K562 (cell line): ENCODE results near the gene PSPC1. TPM values are rescaled to one million over a fixed set of nuclear protein-coding genes. Genes with fewer than 3 reads are reported as not detected.

Source experiments
- ATAC-seq: fragments of 200-7000 bp; cut with Tn5 transposase; 3 replicates; pipeline ENCODE4 v1.9.1; 2020; ENCODE audit warnings: moderate library complexity
- BruUV-seq: library from RNA; stranded (reverse); fragments of 400-500 nt; replicated peaks from 2 replicates; lab custom pipeline; 2021; lab: Mats Ljungman, UMichigan
- CTCF ChIA-PET: fragments of 300-600 bp; formaldehyde crosslinking; extraction: SDS; loops from one replicate; lab custom pipeline; 2021; ENCODE audit warnings: low intra/inter-chr PET ratio; lab: Yijun Ruan, JAX
- POLR2A ChIA-PET: fragments of 300-600, 350-650 bp; sonication (Branson Sonifier 250); formaldehyde crosslinking; extraction: SDS; loops from one replicate; lab custom pipeline; 2021; ENCODE audit warnings: antibody characterized with exemption, inconsistent platforms; lab: Yijun Ruan, JAX
- DNase-seq, 4 experiments: peaks; one replicate each; pipeline versions ENCODE4 v3.0.0 to v3.0.0-alpha.2; 2011 to 2018; ENCODE audit warnings: low spot score in 3 of 4, mixed read lengths in 3 of 4; ENCODE audit errors: extremely low read depth in 1 of 4
- FAIRE-seq: peaks from 2 replicates; lab custom pipeline; 2011; peaks lifted over from hg19 to GRCh38; lab: Jason Lieb, UNC
- H2AFZ ChIP-seq: 2 replicates; pipeline ENCODE4 v1.6.0; 2011; ENCODE audit warnings: low read depth, low read length, control low read depth, inconsistent platforms
- H3K27ac ChIP-seq: fragments of 200-600 bp; 3 replicates; pipeline ENCODE4 v1.8.0; 2011; ENCODE audit warnings: low read depth, mild to moderate bottlenecking, control low read depth, inconsistent platforms, low read length, moderate library complexity, mixed read lengths; ENCODE audit errors: extremely low read depth
- H3K27me3 ChIP-seq, 2 experiments: fragments of 300-600 bp in 1 of 2; 2 replicates in 1 of 2; 3 replicates in 1 of 2; pipeline versions ENCODE4 v1.6.0 to v1.8.0; 2011; ENCODE audit warnings: inconsistent platforms in 2 of 2, low read length in 2 of 2, mild to moderate bottlenecking in 1 of 2, mixed read lengths in 1 of 2, moderate library complexity in 1 of 2; ENCODE audit not compliant: control insufficient read depth in 2 of 2, insufficient read depth in 2 of 2
- H3K36me3 ChIP-seq: fragments of 300-600 bp; 3 replicates; pipeline ENCODE4 v1.8.0; 2011; ENCODE audit warnings: mild to moderate bottlenecking, low read length, inconsistent platforms; ENCODE audit not compliant: control insufficient read depth, insufficient read depth
- H3K4me1 ChIP-seq, 2 experiments: fragments of 200-600 bp in 1 of 2; replicated peaks in 1 of 2; 2 replicates in 1 of 2; 3 replicates in 1 of 2; pipeline versions ENCODE4 v1.5.1 to v1.8.0; 2011; ENCODE audit warnings: inconsistent platforms in 2 of 2, low read length in 2 of 2, mild to moderate bottlenecking in 1 of 2, mixed read lengths in 1 of 2, moderate library complexity in 1 of 2; ENCODE audit not compliant: control insufficient read depth in 2 of 2, insufficient read depth in 2 of 2
- H3K4me2 ChIP-seq: 2 replicates; pipeline ENCODE4 v1.6.1; 2011; ENCODE audit warnings: low read length, control low read depth, inconsistent platforms, mixed read lengths; ENCODE audit not compliant: insufficient read depth
- H3K4me3 ChIP-seq: fragments of 200-600 bp; sonication (generic), shearing (Covaris generic); 2 replicates; pipeline ENCODE4 v1.5.1; 2016; ENCODE audit warnings: control low read depth, inconsistent platforms
- H3K79me2 ChIP-seq: fragments of 200-600 bp; 3 replicates; pipeline ENCODE4 v1.8.0; 2011; ENCODE audit warnings: low read length, inconsistent platforms; ENCODE audit not compliant: control insufficient read depth, insufficient read depth
- H3K9ac ChIP-seq, 2 experiments: 2 replicates each; pipeline versions ENCODE4 v1.6.0 to v1.6.1; 2011; ENCODE audit warnings: low read depth in 2 of 2, low read length in 2 of 2, control low read depth in 1 of 2, inconsistent platforms in 1 of 2, mild to moderate bottlenecking in 1 of 2, mixed read lengths in 1 of 2; ENCODE audit not compliant: insufficient read depth in 1 of 2
- H3K9me1 ChIP-seq: one replicate; pipeline ENCODE4 v1.6.0; 2011; ENCODE audit warnings: inconsistent platforms, mild to moderate bottlenecking, low read length, moderate library complexity; ENCODE audit not compliant: control insufficient read depth, insufficient read depth
- H3K9me3 ChIP-seq: replicated peaks from 2 replicates; pipeline ENCODE4 v1.5.1; 2011; ENCODE audit warnings: low read depth, low read length, inconsistent platforms; ENCODE audit not compliant: control insufficient read depth, insufficient read depth
- H4K20me1 ChIP-seq: replicated peaks from 2 replicates; pipeline ENCODE4 v1.6.1; 2011; ENCODE audit warnings: low read length, inconsistent platforms, mixed read lengths; ENCODE audit not compliant: control insufficient read depth, insufficient read depth
- CBX8 ChIP-seq: fragments of 200-600 bp; sonication (generic); IDR thresholded peaks from 2 replicates; pipeline ENCODE4 v1.6.1; 2012; ENCODE audit warnings: borderline replicate concordance, mixed run types, low read depth, mild to moderate bottlenecking, moderate library complexity, mixed read lengths, low read length, control low read depth, inconsistent platforms; ENCODE audit not compliant: poor library complexity, severe bottlenecking; ENCODE audit errors: extremely low read depth
- MTF1 ChIP-seq: fragments of 250-450 bp; sonication (Bioruptor Pico); IDR thresholded peaks from 2 replicates; pipeline ENCODE4 v1.9.0; 2021; ENCODE audit warnings: moderate library complexity, mild to moderate bottlenecking, inconsistent platforms, borderline replicate concordance
- RERE ChIP-seq: sonication (generic); formaldehyde crosslinking; IDR thresholded peaks from 2 replicates; pipeline ENCODE4 v1.8.0; 2023; ENCODE audit warnings: missing genetic modification reagents, mild to moderate bottlenecking, borderline replicate concordance
- WGBS: fragments of 100-300 bp; shearing (Covaris generic); methylation state at CpG from one replicate; pipeline ENCODE4 v1.1.6; 2016; ENCODE audit warnings: low coverage, mixed read lengths; ENCODE audit not compliant: insufficient coverage; ENCODE audit errors: missing lambda C conversion rate; 5-methylcytosine and 5-hydroxymethylcytosine counted together
- in situ Hi-C: fragments of 300-500 bp; cut with MboI; formaldehyde crosslinking; loops from 4 replicates; pipeline ENCODE4 v1.15.0; 2018; ENCODE audit warnings: inconsistent platforms, mixed read lengths
- intact Hi-C: fragments of 100-400 bp; cut with micrococcal nuclease; formaldehyde crosslinking; loops from 2 replicates; pipeline ENCODE4 v1.14.2; 2022
- polyA plus RNA-seq, 8 experiments: library from polyadenylated mRNA; depleted of rRNA in 4 of 8; stranded (reverse) in 5 of 8; unstranded in 3 of 8; fragments of >200 nt; fragmentation: Nextera tagmentation in 2 of 8; fragmentation: Illumina TruSeq in 1 of 8; extraction: Ambion mirVana in 2 of 8; extraction: Trizol in 1 of 8; gene quantifications; 2 replicates each; pipeline versions ENCODE4 v1.2.1 to v1.2.3, GENCODE V29; 2011 to 2014; ENCODE audit warnings: inconsistent platforms in 1 of 8, missing spikeins in 1 of 8
- total RNA-seq, 7 experiments: library from RNA; depleted of rRNA in 6 of 7; stranded (reverse); fragments of >200 nt in 6 of 7; fragmentation: Illumina TruSeq in 2 of 7; extraction: Trizol in 2 of 7; gene quantifications; 2 replicates each; pipeline versions ENCODE4 v1.2.1 to v1.2.3, GENCODE V29; 2011 to 2021; ENCODE audit warnings: low replicate concordance in 1 of 7
- TF ChIP-seq, protein P1 (sequence below), 2 experiments: fragments of 450-650 bp; IDR thresholded peaks; 2 replicates each; pipeline ENCODE4 v1.6.1; 2016; ENCODE audit warnings: mild to moderate bottlenecking in 2 of 2, borderline replicate concordance in 1 of 2, low read depth in 1 of 2, moderate library complexity in 1 of 2

Gene PSPC1
- total and polyA plus RNA-seq, 9 of the 15 experiments (the other 6 are each of a cell fraction or from before 2014, with no cell fraction given), result 8.6 to 60.4 (median 42.4) TPM

- no peak for TF ChIP-seq RERE (CRISPR knock-in tag)
- no peak for TF ChIP-seq MTF1 (CRISPR knock-in tag)
Observed at GRCh38 chr13:19772306-19772705, 10.4 kb downstream of the PSPC1 start (continued).

DNA sequence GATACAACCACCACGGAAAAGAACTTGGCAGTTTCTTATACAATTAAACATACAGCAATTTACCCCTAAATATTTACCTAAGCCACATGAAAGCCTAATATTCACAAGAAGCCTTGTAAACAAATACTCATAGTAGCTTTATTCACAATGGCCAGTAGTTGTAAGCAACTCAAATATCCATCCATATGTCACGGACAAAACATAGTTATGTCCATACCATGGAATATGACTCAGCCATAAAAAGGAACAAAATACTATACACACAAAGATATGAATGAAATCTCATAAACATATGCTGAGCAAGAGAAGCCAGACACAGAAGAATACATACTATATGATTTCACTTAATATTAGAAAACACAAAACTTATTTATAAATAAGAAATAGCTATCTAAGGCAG, 12.9 kb downstream of the PSPC1 start:
- POLR2A ChIA-PET, result interaction anchor here (3.6 kb wide), 1 partner anchor 13 kb away, joined by 11 read pairs; the partner anchor contains the start of gene PSPC1
- H3K36me3 ChIP-seq, result peaks cover 59% of the 10 kb centered on the region
- in situ Hi-C loops, result no loop called here

More for the DNA sequence above, 12.9 kb downstream of the PSPC1 start:
- no peaks in the 10 kb centered on the region for H3K9me1 ChIP-seq
- no TSS peak for BruUV-seq
- FAIRE-seq (no peak), DNase-seq (no peak), ATAC-seq (no peak)
- H3K4me2 ChIP-seq, result no peak overlapping the region
- no peaks in the 10 kb centered on the region for H3K27me3 ChIP-seq
- no peaks in the 10 kb centered on the region for H4K20me1 ChIP-seq
- no peak for TF ChIP-seq CBX8
- TF ChIP-seq, protein P1, sequence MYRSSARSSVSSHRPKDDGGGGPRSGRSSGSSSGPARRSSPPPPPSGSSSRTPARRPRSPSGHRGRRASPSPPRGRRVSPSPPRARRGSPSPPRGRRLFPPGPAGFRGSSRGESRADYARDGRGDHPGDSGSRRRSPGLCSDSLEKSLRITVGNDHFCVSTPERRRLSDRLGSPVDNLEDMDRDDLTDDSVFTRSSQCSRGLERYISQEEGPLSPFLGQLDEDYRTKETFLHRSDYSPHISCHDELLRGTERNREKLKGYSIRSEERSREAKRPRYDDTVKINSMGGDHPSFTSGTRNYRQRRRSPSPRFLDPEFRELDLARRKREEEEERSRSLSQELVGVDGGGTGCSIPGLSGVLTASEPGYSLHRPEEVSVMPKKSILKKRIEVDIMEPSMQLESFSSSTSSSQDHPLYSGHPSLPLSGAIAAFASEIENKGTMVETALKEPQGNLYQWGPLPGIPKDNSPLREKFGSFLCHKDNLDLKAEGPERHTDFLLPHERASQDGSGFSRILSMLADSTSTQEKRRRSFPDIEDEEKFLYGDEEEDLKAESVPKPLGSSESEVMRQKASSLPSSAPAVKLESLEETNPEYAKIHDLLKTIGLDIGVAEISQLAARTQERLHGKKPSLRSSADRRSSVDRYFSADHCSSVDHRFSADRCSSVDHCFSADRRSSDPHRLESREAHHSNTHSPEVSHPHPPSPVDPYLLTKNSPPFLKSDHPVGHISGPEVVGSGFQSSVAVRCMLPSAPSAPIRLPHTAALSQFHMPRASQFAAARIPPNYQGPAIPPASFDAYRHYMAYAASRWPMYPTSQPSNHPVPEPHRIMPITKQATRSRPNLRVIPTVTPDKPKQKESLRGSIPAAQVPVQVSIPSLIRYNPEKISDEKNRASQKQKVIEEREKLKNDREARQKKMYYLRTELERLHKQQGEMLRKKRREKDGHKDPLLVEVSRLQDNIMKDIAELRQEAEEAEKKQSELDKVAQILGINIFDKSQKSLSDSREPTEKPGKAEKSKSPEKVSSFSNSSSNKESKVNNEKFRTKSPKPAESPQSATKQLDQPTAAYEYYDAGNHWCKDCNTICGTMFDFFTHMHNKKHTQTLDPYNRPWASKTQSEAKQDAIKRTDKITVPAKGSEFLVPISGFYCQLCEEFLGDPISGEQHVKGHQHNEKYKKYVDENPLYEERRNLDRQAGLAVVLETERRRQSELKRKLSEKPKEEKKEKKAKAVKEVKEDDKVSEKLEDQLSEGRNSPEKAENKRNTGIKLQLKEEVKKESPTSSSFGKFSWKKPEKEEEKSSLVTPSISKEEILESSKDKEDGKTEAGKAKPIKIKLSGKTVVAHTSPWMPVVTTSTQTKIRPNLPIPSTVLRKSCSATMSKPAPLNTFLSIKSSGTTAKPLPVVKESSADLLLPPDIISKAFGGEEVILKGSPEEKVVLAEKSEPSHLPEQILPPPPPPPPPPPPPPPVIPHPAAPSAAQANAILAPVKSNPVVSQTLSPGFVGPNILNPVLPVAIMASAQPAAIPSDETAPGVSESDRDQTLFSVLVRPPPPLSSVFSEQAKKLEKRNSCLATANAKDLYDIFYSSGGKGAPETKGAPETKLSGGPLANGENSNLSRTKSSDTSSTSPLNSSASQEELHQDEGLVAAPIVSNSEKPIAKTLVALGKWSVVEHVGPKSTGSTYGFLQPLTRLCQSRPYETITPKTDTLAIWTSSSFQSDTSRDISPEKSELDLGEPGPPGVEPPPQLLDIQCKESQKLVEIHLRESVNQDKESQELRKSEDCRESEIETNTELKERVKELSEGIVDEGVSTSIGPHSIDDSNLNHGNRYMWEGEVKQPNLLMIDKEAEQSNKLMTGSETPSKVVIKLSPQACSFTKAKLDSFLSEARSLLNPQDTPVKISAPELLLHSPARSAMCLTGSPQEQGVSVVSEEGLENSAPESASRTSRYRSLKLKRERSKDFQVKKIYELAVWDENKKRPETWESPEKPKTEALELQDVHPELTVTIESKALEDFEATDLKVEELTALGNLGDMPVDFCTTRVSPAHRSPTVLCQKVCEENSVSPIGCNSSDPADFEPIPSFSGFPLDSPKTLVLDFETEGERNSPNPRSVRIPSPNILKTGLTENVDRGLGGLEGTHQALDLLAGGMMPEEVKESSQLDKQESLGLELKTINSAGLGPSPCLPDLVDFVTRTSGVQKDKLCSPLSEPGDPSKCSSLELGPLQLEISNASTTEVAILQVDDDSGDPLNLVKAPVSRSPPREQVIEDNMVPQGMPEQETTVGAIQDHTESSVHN (IDR thresholded peaks at IDR 0.05; ENCODE audit: borderline replicate concordance in 1 of 2, low read depth in 1 of 2), result no peak
- H2AFZ ChIP-seq, result no peak overlapping the region
- H3K4me3 ChIP-seq, result no peak overlapping the region
- H3K9ac ChIP-seq, result no peak overlapping the region
- H3K79me2 ChIP-seq, result peaks cover 86% of the 10 kb centered on the region
- no peak overlapping the region for H3K27ac ChIP-seq
- no peaks in the 10 kb centered on the region for H3K9me3 ChIP-seq
- CTCF ChIA-PET, result no interaction called here
- intact Hi-C loops, result no loop called here
- no peaks in the 10 kb centered on the region; a peak in 1 of 5 replicates for H3K4me1 ChIP-seq
- 89% methylated on average over 2 of the region's 2 CpGs for WGBS
